Measurements from ENCODE around the gene MGMT. TPM values are rescaled to one million over a fixed set of nuclear protein-coding genes. Genes with fewer than 3 reads are reported as not detected.

Gene MGMT
- total and polyA plus RNA-seq, 2 donors (not counting 3 experiments of a cell fraction or from before 2014, with no cell fraction given): 15.0 to 15.2 TPM

- DNase-seq (ENCODE audit: low read depth, low spot score) (no peak), FAIRE-seq (no peak)
- dilution Hi-C loops (cut with MboI; ENCODE audit: extremely low pct_ligation_motif_present, low sequenced_read_pairs): no loop called here
- TF ChIP-seq GATA2 (IDR thresholded peaks at IDR 0.05; ENCODE audit: insufficient read depth, insufficient read length, low read depth, low read length) (no peak), MAX (IDR thresholded peaks at IDR 0.05; ENCODE audit: insufficient read depth, insufficient read length) (no peak), EZH2 (IDR thresholded peaks at IDR 0.05; ENCODE audit: borderline replicate concordance, low read depth, low read length, severe bottlenecking) (no peak)
- H4K20me1 ChIP-seq (replicated peaks; ENCODE audit: control insufficient read depth, extremely low read depth, insufficient read depth, low read length): no peaks in the 10 kb centered on the region
- H3K9ac ChIP-seq (replicated peaks; ENCODE audit: extremely low read depth, insufficient read depth, low read length): no peak overlapping the region
- no peaks in the 10 kb centered on the region for H3K36me3 ChIP-seq (ENCODE audit: control insufficient read depth in 2 of 2, extremely low read depth in 1 of 2, insufficient read depth in 2 of 2, low read length in 2 of 2)
- H2AFZ ChIP-seq (ENCODE audit: low read depth, low read length): no peak overlapping the region
- intact Hi-C loops (cut with micrococcal nuclease): no loop called here
- no peaks in the 10 kb centered on the region for H3K4me1 ChIP-seq (ENCODE audit: control insufficient read depth, extremely low read depth, insufficient read depth, low read length)
- CTCF ChIA-PET: no interaction called here
- no peak overlapping the region for H3K27ac ChIP-seq (ENCODE audit: insufficient read depth, low read depth, low read length)
- H3K4me3 ChIP-seq (replicated peaks in 1 of 3; ENCODE audit: insufficient read depth in 1 of 3, low read depth in 1 of 3, low read length in 3 of 3): no peak overlapping the region
- no peaks in the 10 kb centered on the region for H3K79me2 ChIP-seq (ENCODE audit: control insufficient read depth, insufficient read depth, low read length)
- H3K9me3 ChIP-seq (replicated peaks; ENCODE audit: control insufficient read depth, insufficient read depth, low read length): peaks cover 1% of the 10 kb centered on the region
- no TSS peak for BruUV-seq (replicated peaks)
- H3K9me1 ChIP-seq (replicated peaks; ENCODE audit: control insufficient read depth, extremely low read depth, insufficient read depth, low read length): no peaks in the 10 kb centered on the region
- no peaks in the 10 kb centered on the region for H3K27me3 ChIP-seq (ENCODE audit: control insufficient read depth in 2 of 2, insufficient read depth in 2 of 2, low read length in 2 of 2)
- POLR2A ChIA-PET: no interaction called here
- H3K4me2 ChIP-seq (ENCODE audit: insufficient read depth, low read length): no peak overlapping the region
Measured at GRCh38 chr10:129500617-129501339, 33.7 kb downstream of the MGMT start.

GRCh38 chr10:129501652-129502436, 34.8 kb downstream of the MGMT start:
- Histone ChIP-seq H3K79me2 (ENCODE audit: control insufficient read depth, insufficient read depth, low read length) (no peaks in the 10 kb centered on the region), H3K27me3 (ENCODE audit: control insufficient read depth in 2 of 2, insufficient read depth in 2 of 2, low read length in 2 of 2) (no peaks in the 10 kb centered on the region), H4K20me1 (replicated peaks; ENCODE audit: control insufficient read depth, extremely low read depth, insufficient read depth, low read length) (no peaks in the 10 kb centered on the region), H3K9me1 (replicated peaks; ENCODE audit: control insufficient read depth, extremely low read depth, insufficient read depth, low read length) (no peaks in the 10 kb centered on the region), H3K36me3 (ENCODE audit: control insufficient read depth in 2 of 2, extremely low read depth in 1 of 2, insufficient read depth in 2 of 2, low read length in 2 of 2) (no peaks in the 10 kb centered on the region), H3K27ac (ENCODE audit: insufficient read depth, low read depth, low read length) (no peak overlapping the region), H3K4me3 (replicated peaks in 1 of 3; ENCODE audit: insufficient read depth in 1 of 3, low read depth in 1 of 3, low read length in 3 of 3) (no peak overlapping the region), H3K9ac (replicated peaks; ENCODE audit: extremely low read depth, insufficient read depth, low read length) (no peak overlapping the region), H2AFZ (ENCODE audit: low read depth, low read length) (no peak overlapping the region), H3K9me3 (replicated peaks; ENCODE audit: control insufficient read depth, insufficient read depth, low read length) (peaks cover 4% of the 10 kb centered on the region), H3K4me1 (ENCODE audit: control insufficient read depth, extremely low read depth, insufficient read depth, low read length) (no peaks in the 10 kb centered on the region), H3K4me2 (ENCODE audit: insufficient read depth, low read length) (no peak overlapping the region)
- no TSS peak for BruUV-seq (replicated peaks)
- dilution Hi-C loops (cut with MboI; ENCODE audit: extremely low pct_ligation_motif_present, low sequenced_read_pairs) (no loop called here), intact Hi-C loops (cut with micrococcal nuclease) (no loop called here)
- ChIA-PET POLR2A (no interaction called here), CTCF (no interaction called here)
- no peak for DNase-seq (ENCODE audit: low read depth, low spot score)
- TF ChIP-seq GATA2 (IDR thresholded peaks at IDR 0.05; ENCODE audit: insufficient read depth, insufficient read length, low read depth, low read length): no peak
- TF ChIP-seq FOS (IDR thresholded peaks at IDR 0.05; ENCODE audit: borderline replicate concordance, insufficient read depth, low read length): no peak
- no peak for TF ChIP-seq MYC (IDR thresholded peaks at IDR 0.05; ENCODE audit: low read depth, low read length)
- no peak for TF ChIP-seq POLR2A (IDR thresholded peaks at IDR 0.05; ENCODE audit: low read depth, low read length)
- TF ChIP-seq EZH2 (IDR thresholded peaks at IDR 0.05; ENCODE audit: borderline replicate concordance, low read depth, low read length, severe bottlenecking): no peak
- TF ChIP-seq MAX (IDR thresholded peaks at IDR 0.05; ENCODE audit: insufficient read depth, insufficient read length): no peak
- no peak for TF ChIP-seq POLR2AphosphoS5 (IDR thresholded peaks at IDR 0.05; ENCODE audit: insufficient read depth, low read depth, low read length)
- no peak for TF ChIP-seq JUN (IDR thresholded peaks at IDR 0.05; ENCODE audit: borderline replicate concordance, insufficient read depth, insufficient read length, low read depth)
- TF ChIP-seq CTCF (IDR thresholded peaks at IDR 0.05; ENCODE audit: extremely low read depth in 1 of 2, insufficient read depth in 1 of 2, low read depth in 1 of 2, low read length in 2 of 2): no peak
- no peak for FAIRE-seq
